Upper lobe of right lung (tissue), 1 donor: ENCODE data around the gene UCMA. TPM values are rescaled to one million over a fixed set of nuclear protein-coding genes. Genes with fewer than 3 reads are reported as not detected.

Source experiments
- ATAC-seq: fragments of 200-7000 bp; cut with Tn5 transposase; one replicate; pipeline ENCODE4 v1.9.1; 2020; ENCODE audit warnings: mild to moderate bottlenecking, moderate library complexity
- DNase-seq: peaks from one replicate; pipeline ENCODE4 v3.0.0-alpha.2; 2020
- H3K27ac ChIP-seq: fragments of 200-600 bp; one replicate; pipeline ENCODE4 v1.8.0; 2022
- H3K27me3 ChIP-seq: fragments of 200-600 bp; one replicate; pipeline ENCODE4 v1.8.0; 2022; ENCODE audit warnings: mild to moderate bottlenecking
- H3K36me3 ChIP-seq: fragments of 200-600 bp; one replicate; pipeline ENCODE4 v1.8.0; 2022
- H3K4me1 ChIP-seq: fragments of 200-600 bp; one replicate; pipeline ENCODE4 v1.8.0; 2022
- H3K4me3 ChIP-seq: fragments of 200-600 bp; one replicate; pipeline ENCODE4 v1.8.0; 2022; ENCODE audit warnings: mild to moderate bottlenecking
- H3K9me3 ChIP-seq: fragments of 200-600 bp; one replicate; pipeline ENCODE4 v1.8.0; 2022
- intact Hi-C: fragments of 100-400 bp; cut with DNase I; formaldehyde crosslinking; loops from one replicate; pipeline ENCODE4 v1.11.0; 2022
- total RNA-seq: library from RNA; stranded (reverse); fragmentation: NEBNext Ultra II Directional; extraction: Animal tissue kit (Norgen Biotek cat#: 25700); gene quantifications from one replicate; pipeline ENCODE4 v1.2.1, GENCODE V29; 2021
- TF ChIP-seq, protein P1 (sequence below): fragments of 200-600 bp; IDR thresholded peaks from one replicate; pipeline ENCODE4 v1.8.0; 2022; ENCODE audit warnings: antibody characterized with exemption
- donor health status: DM: no; HTN: yes; CAD: no; lungs with severe emphysema.

The UCMA gene
- total RNA-seq, 1 donor from 2014 or later: not detected

DNA sequence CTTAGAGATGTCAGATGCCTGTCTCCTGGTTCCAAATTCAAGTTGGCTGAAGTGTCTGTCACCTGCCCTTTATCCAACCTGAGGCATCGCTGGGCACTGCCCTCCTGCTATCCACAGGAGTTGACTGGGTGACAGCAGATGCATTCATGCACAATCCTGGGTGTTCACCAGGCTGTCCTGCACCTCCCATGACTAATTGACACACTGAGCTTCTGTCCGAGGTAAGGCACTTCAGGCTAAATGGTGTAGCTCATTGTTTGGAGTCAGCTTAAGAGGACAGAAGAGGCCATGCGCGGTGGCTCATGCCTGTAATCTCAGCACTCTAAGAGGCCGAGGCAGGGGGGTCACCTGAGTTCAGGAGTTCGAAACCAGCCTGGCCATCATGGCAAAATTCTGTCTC lies 2.4 kb downstream of the UCMA start:
- Histone ChIP-seq H3K27ac (no peak overlapping the region), H3K27me3 (peaks cover 4% of the 10 kb centered on the region), H3K36me3 (no peaks in the 10 kb centered on the region), H3K9me3 (no peaks in the 10 kb centered on the region), H3K4me3 (no peak overlapping the region), H3K4me1 (no peaks in the 10 kb centered on the region)
- intact Hi-C loops: no loop called here
- TF ChIP-seq, protein P1, sequence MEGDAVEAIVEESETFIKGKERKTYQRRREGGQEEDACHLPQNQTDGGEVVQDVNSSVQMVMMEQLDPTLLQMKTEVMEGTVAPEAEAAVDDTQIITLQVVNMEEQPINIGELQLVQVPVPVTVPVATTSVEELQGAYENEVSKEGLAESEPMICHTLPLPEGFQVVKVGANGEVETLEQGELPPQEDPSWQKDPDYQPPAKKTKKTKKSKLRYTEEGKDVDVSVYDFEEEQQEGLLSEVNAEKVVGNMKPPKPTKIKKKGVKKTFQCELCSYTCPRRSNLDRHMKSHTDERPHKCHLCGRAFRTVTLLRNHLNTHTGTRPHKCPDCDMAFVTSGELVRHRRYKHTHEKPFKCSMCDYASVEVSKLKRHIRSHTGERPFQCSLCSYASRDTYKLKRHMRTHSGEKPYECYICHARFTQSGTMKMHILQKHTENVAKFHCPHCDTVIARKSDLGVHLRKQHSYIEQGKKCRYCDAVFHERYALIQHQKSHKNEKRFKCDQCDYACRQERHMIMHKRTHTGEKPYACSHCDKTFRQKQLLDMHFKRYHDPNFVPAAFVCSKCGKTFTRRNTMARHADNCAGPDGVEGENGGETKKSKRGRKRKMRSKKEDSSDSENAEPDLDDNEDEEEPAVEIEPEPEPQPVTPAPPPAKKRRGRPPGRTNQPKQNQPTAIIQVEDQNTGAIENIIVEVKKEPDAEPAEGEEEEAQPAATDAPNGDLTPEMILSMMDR: no peak
- ATAC-seq (no peak), DNase-seq (peak; percentile 23)

DNA sequence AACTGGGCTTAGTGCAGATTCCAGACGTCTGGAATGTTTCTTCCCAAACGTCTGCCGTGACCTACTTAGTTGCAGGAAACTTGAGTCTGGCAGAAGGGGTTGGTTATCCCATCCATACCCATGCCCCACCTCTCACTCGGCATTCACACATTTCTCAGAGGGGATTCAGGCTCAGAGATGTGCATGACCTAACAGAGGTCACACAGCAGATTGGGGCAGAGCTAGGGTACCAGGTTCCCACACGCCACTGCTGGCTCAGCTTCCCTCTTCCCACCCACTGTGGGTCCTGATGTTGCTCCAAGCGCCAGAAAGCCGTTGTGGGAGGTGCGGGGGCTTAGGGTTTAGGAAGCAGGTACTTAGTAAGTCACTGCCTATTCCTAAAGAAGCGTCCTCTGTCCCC lies 3.0 kb downstream of the UCMA start:
- intact Hi-C loops: no loop called here
- Histone ChIP-seq H3K27me3 (peaks cover 4% of the 10 kb centered on the region), H3K4me3 (no peak overlapping the region), H3K9me3 (no peaks in the 10 kb centered on the region), H3K36me3 (no peaks in the 10 kb centered on the region), H3K4me1 (no peaks in the 10 kb centered on the region), H3K27ac (no peak overlapping the region)
- no peak for ATAC-seq
- TF ChIP-seq, protein P1: no peak
- DNase-seq: peak; percentile 10

DNA sequence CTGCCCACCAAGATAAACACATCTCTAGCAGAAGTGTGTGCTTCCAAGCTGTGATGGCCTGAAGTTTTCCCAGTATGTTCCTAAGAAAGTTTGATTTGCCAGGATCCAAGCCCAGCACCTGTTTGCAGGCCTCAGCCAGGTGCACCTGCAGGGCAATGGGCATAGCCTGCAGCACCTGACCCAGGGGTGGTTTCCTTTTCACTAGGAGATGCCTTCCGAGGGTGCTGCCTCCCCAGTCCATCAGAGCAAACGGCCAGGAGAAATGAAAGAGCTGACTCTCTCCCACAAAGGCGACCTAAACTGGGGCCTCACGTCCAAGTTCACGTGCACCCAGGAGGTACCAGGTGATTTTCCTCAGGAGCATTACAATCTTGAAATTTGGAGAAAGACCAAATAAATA lies 7.1 kb downstream of the UCMA start:
- Histone ChIP-seq H3K9me3 (no peaks in the 10 kb centered on the region), H3K4me1 (no peaks in the 10 kb centered on the region), H3K27me3 (no peaks in the 10 kb centered on the region), H3K27ac (no peak overlapping the region), H3K36me3 (no peaks in the 10 kb centered on the region), H3K4me3 (no peak overlapping the region)
- TF ChIP-seq, protein P1: no peak
- DNase-seq (peak; percentile 41), ATAC-seq (no peak)
- intact Hi-C loops: no loop called here

DNA sequence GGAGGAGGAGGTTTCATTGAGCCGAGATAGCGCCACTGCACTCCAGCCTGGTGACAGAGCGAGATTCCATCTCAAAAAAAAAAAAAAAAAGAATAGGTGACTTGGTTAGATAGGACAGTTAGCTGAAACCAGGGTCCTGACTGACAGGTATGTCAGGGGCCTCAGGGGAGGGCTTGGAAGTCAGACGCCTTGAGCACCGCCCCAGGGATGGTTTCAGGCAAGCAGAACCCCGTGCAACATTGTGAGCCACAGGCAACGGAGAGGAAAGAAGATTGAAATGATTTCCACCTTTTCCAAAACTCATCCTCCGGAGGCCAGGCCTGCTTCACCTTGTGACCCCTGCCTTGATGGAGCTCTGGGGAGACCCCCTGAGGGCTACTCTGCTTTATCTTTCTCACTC lies 8.6 kb downstream of the UCMA start:
- H3K4me3 ChIP-seq: no peak overlapping the region
- no peaks in the 10 kb centered on the region for H3K4me1 ChIP-seq
- H3K36me3 ChIP-seq: no peaks in the 10 kb centered on the region
- DNase-seq (peak; percentile 19), ATAC-seq (no peak)
- intact Hi-C loops: no loop called here
- H3K9me3 ChIP-seq: no peaks in the 10 kb centered on the region
- H3K27ac ChIP-seq: no peak overlapping the region
- TF ChIP-seq, protein P1: no peak
- H3K27me3 ChIP-seq: no peaks in the 10 kb centered on the region

DNA sequence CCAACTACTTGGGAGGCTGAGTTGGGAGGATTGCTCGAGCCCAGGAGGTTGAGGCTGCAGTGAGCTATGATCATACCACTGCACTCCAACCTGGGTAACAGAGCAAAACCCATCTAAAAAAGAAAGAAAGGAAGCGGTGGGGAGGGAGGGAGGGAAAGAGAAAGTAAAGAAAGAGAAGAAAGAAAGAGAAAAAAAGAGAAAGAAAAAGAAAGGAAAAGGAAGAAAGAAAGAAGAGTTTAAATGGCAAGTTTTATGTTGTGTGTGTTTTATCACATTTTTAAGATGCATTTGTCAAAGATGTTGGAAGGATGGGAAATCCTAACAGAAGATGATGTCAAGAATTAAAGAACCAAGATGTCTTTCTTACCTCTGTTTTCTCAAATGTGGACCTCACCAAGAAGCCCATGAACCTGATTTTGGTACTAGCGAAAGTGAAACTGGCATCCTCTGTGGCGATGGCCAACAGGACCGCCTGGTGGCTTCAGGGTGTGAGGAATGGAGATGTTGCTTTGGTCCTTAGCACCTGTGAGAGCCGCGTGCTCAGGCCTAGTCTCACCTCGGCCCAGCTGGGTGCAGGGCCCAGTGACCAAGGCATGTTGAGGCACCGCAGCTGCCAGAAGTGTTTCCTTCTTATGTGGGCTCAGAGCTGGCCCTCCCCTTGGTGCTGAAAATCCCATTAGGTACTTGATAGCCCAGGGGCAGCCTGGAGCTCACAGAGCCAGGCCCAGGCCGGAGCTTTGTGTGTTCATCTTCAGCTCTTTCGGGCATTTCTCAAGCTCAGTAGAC lies 9.8 kb downstream of the UCMA start:
- no peak for ATAC-seq
- no peaks in the 10 kb centered on the region for H3K9me3 ChIP-seq
- H3K27ac ChIP-seq: no peak overlapping the region
- H3K27me3 ChIP-seq: no peaks in the 10 kb centered on the region
- H3K36me3 ChIP-seq: no peaks in the 10 kb centered on the region
- H3K4me1 ChIP-seq: no peaks in the 10 kb centered on the region
- intact Hi-C loops: no loop called here
- TF ChIP-seq, protein P1: no peak
- H3K4me3 ChIP-seq: no peak overlapping the region
- DNase-seq: peak; percentile 47
